K562 (cell line): Measurements from ENCODE around the gene COMMD1. TPM values are rescaled to one million over a fixed set of nuclear protein-coding genes. Genes with fewer than 3 reads are reported as not detected.

Experiments used
- ATAC-seq: fragments of 200-7000 bp; cut with Tn5 transposase; 3 replicates; pipeline ENCODE4 v1.9.1; 2020; ENCODE audit warnings: moderate library complexity
- BruUV-seq: library from RNA; stranded (reverse); fragments of 400-500 nt; replicated peaks from 2 replicates; lab custom pipeline; 2021; lab: Mats Ljungman, UMichigan
- CTCF ChIA-PET: fragments of 300-600 bp; formaldehyde crosslinking; extraction: SDS; loops from one replicate; lab custom pipeline; 2021; ENCODE audit warnings: low intra/inter-chr PET ratio; lab: Yijun Ruan, JAX
- POLR2A ChIA-PET: fragments of 300-600, 350-650 bp; sonication (Branson Sonifier 250); formaldehyde crosslinking; extraction: SDS; loops from one replicate; lab custom pipeline; 2021; ENCODE audit warnings: antibody characterized with exemption, inconsistent platforms; lab: Yijun Ruan, JAX
- DNase-seq, 4 experiments: peaks; one replicate each; pipeline versions ENCODE4 v3.0.0 to v3.0.0-alpha.2; 2011 to 2018; ENCODE audit warnings: low spot score in 3 of 4, mixed read lengths in 3 of 4; ENCODE audit errors: extremely low read depth in 1 of 4
- FAIRE-seq: peaks from 2 replicates; lab custom pipeline; 2011; peaks lifted over from hg19 to GRCh38; lab: Jason Lieb, UNC
- H2AFZ ChIP-seq: 2 replicates; pipeline ENCODE4 v1.6.0; 2011; ENCODE audit warnings: low read depth, low read length, control low read depth, inconsistent platforms
- H3K27ac ChIP-seq: fragments of 200-600 bp; 3 replicates; pipeline ENCODE4 v1.8.0; 2011; ENCODE audit warnings: low read depth, mild to moderate bottlenecking, control low read depth, inconsistent platforms, low read length, moderate library complexity, mixed read lengths; ENCODE audit errors: extremely low read depth
- H3K27me3 ChIP-seq, 2 experiments: fragments of 300-600 bp in 1 of 2; 2 replicates in 1 of 2; 3 replicates in 1 of 2; pipeline versions ENCODE4 v1.6.0 to v1.8.0; 2011; ENCODE audit warnings: inconsistent platforms in 2 of 2, low read length in 2 of 2, mild to moderate bottlenecking in 1 of 2, mixed read lengths in 1 of 2, moderate library complexity in 1 of 2; ENCODE audit not compliant: control insufficient read depth in 2 of 2, insufficient read depth in 2 of 2
- H3K36me3 ChIP-seq: fragments of 300-600 bp; 3 replicates; pipeline ENCODE4 v1.8.0; 2011; ENCODE audit warnings: mild to moderate bottlenecking, low read length, inconsistent platforms; ENCODE audit not compliant: control insufficient read depth, insufficient read depth
- H3K4me1 ChIP-seq, 2 experiments: fragments of 200-600 bp in 1 of 2; replicated peaks in 1 of 2; 2 replicates in 1 of 2; 3 replicates in 1 of 2; pipeline versions ENCODE4 v1.5.1 to v1.8.0; 2011; ENCODE audit warnings: inconsistent platforms in 2 of 2, low read length in 2 of 2, mild to moderate bottlenecking in 1 of 2, mixed read lengths in 1 of 2, moderate library complexity in 1 of 2; ENCODE audit not compliant: control insufficient read depth in 2 of 2, insufficient read depth in 2 of 2
- H3K4me2 ChIP-seq: 2 replicates; pipeline ENCODE4 v1.6.1; 2011; ENCODE audit warnings: low read length, control low read depth, inconsistent platforms, mixed read lengths; ENCODE audit not compliant: insufficient read depth
- H3K4me3 ChIP-seq: fragments of 200-600 bp; sonication (generic), shearing (Covaris generic); 2 replicates; pipeline ENCODE4 v1.5.1; 2016; ENCODE audit warnings: control low read depth, inconsistent platforms
- H3K79me2 ChIP-seq: fragments of 200-600 bp; 3 replicates; pipeline ENCODE4 v1.8.0; 2011; ENCODE audit warnings: low read length, inconsistent platforms; ENCODE audit not compliant: control insufficient read depth, insufficient read depth
- H3K9ac ChIP-seq, 2 experiments: 2 replicates each; pipeline versions ENCODE4 v1.6.0 to v1.6.1; 2011; ENCODE audit warnings: low read depth in 2 of 2, low read length in 2 of 2, control low read depth in 1 of 2, inconsistent platforms in 1 of 2, mild to moderate bottlenecking in 1 of 2, mixed read lengths in 1 of 2; ENCODE audit not compliant: insufficient read depth in 1 of 2
- H3K9me1 ChIP-seq: one replicate; pipeline ENCODE4 v1.6.0; 2011; ENCODE audit warnings: inconsistent platforms, mild to moderate bottlenecking, low read length, moderate library complexity; ENCODE audit not compliant: control insufficient read depth, insufficient read depth
- H3K9me3 ChIP-seq: replicated peaks from 2 replicates; pipeline ENCODE4 v1.5.1; 2011; ENCODE audit warnings: low read depth, low read length, inconsistent platforms; ENCODE audit not compliant: control insufficient read depth, insufficient read depth
- H4K20me1 ChIP-seq: replicated peaks from 2 replicates; pipeline ENCODE4 v1.6.1; 2011; ENCODE audit warnings: low read length, inconsistent platforms, mixed read lengths; ENCODE audit not compliant: control insufficient read depth, insufficient read depth
- BMI1 ChIP-seq: fragments of 150-350 bp; IDR thresholded peaks from 2 replicates; pipeline ENCODE4 v1.6.1; 2014; ENCODE audit warnings: low read length
- C11orf30 ChIP-seq: fragments of 450-650 bp; IDR thresholded peaks from 2 replicates; pipeline ENCODE4 v1.6.1; 2016; ENCODE audit warnings: low read depth, mild to moderate bottlenecking
- CTCF ChIP-seq, 3 experiments: IDR thresholded peaks in 2 of 3; conservative IDR thresholded peaks in 1 of 3; 2 replicates each; pipeline ENCODE4 v1.5.1; 2011 to 2012; ENCODE audit warnings: low read length in 3 of 3, mild to moderate bottlenecking in 3 of 3, control low read depth in 2 of 3, improper control_type of control experiment in 1 of 3, inconsistent platforms in 1 of 3, low read depth in 1 of 3, mixed read lengths in 1 of 3, moderate library complexity in 1 of 3; ENCODE audit not compliant: insufficient read depth in 2 of 3
- FOXO4 ChIP-seq: fragments of 450-650 bp; formaldehyde crosslinking; IDR thresholded peaks from 2 replicates; pipeline ENCODE4 v1.4.0; 2020; ENCODE audit warnings: mild to moderate bottlenecking, moderate library complexity
- KDM1A ChIP-seq, 2 experiments: fragments of 450-650 bp; IDR thresholded peaks; 2 replicates each; pipeline ENCODE4 v1.6.1; 2016; ENCODE audit warnings: mild to moderate bottlenecking in 2 of 2
- MAFG ChIP-seq: fragments of 450-650 bp; conservative IDR thresholded peaks from 2 replicates; pipeline ENCODE4 v1.6.1; 2016; ENCODE audit warnings: missing genetic modification characterization, missing compliant biosample characterization
- MTA2 ChIP-seq: fragments of 450-650 bp; IDR thresholded peaks from 2 replicates; pipeline ENCODE4 v1.6.1; 2016; ENCODE audit warnings: low read depth
- MXD1 ChIP-seq: fragments of 250-450 bp; sonication (Bioruptor Pico); IDR thresholded peaks from 2 replicates; pipeline ENCODE4 v1.8.0; 2021; ENCODE audit warnings: borderline replicate concordance, mild to moderate bottlenecking, moderate library complexity; ENCODE audit not compliant: poor library complexity, severe bottlenecking
- NFATC3 ChIP-seq: fragments of 450-650 bp; IDR thresholded peaks from 2 replicates; pipeline ENCODE4 v1.6.1; 2017; ENCODE audit warnings: mild to moderate bottlenecking
- SIRT6 ChIP-seq: IDR thresholded peaks from one replicate; pipeline ENCODE4 v1.6.1; 2012; ENCODE audit warnings: low read depth, mild to moderate bottlenecking, control low read depth, inconsistent platforms, low read length, moderate library complexity
- SPI1 ChIP-seq: IDR thresholded peaks from 2 replicates; pipeline ENCODE4 v1.6.1; 2011; ENCODE audit warnings: low read depth, low read length, control low read depth, borderline replicate concordance
- THRB ChIP-seq: fragments of 450-650 bp; formaldehyde crosslinking; conservative IDR thresholded peaks from 2 replicates; pipeline ENCODE4 v1.4.0; 2022; ENCODE audit warnings: mild to moderate bottlenecking, missing genetic modification characterization
- ZNF121 ChIP-seq: sonication (generic); formaldehyde crosslinking; conservative IDR thresholded peaks from 2 replicates; pipeline ENCODE4 v1.8.0; 2022; ENCODE audit warnings: missing genetic modification reagents
- ZNF143 ChIP-seq: sonication (generic); formaldehyde crosslinking; IDR thresholded peaks from 2 replicates; pipeline ENCODE4 v1.9.0; 2022; ENCODE audit warnings: mild to moderate bottlenecking, missing genetic modification reagents
- ZNF316 ChIP-seq: fragments of 450-650 bp; IDR thresholded peaks from 2 replicates; pipeline ENCODE4 v1.6.1; 2016
- ZNF347 ChIP-seq: fragments of 450-650 bp; formaldehyde crosslinking; IDR thresholded peaks from 2 replicates; pipeline ENCODE4 v1.4.0; 2020; ENCODE audit warnings: low read depth, mild to moderate bottlenecking, moderate library complexity
- ZNF431 ChIP-seq: sonication (generic); formaldehyde crosslinking; IDR thresholded peaks from 2 replicates; pipeline ENCODE4 v1.8.0; 2022; ENCODE audit warnings: mild to moderate bottlenecking, missing genetic modification reagents
- WGBS: fragments of 100-300 bp; shearing (Covaris generic); methylation state at CpG from one replicate; pipeline ENCODE4 v1.1.6; 2016; ENCODE audit warnings: low coverage, mixed read lengths; ENCODE audit not compliant: insufficient coverage; ENCODE audit errors: missing lambda C conversion rate; 5-methylcytosine and 5-hydroxymethylcytosine counted together
- in situ Hi-C: fragments of 300-500 bp; cut with MboI; formaldehyde crosslinking; loops from 4 replicates; pipeline ENCODE4 v1.15.0; 2018; ENCODE audit warnings: inconsistent platforms, mixed read lengths
- intact Hi-C: fragments of 100-400 bp; cut with micrococcal nuclease; formaldehyde crosslinking; loops from 2 replicates; pipeline ENCODE4 v1.14.2; 2022
- polyA plus RNA-seq, 8 experiments: library from polyadenylated mRNA; depleted of rRNA in 4 of 8; stranded (reverse) in 5 of 8; unstranded in 3 of 8; fragments of >200 nt; fragmentation: Nextera tagmentation in 2 of 8; fragmentation: Illumina TruSeq in 1 of 8; extraction: Ambion mirVana in 2 of 8; extraction: Trizol in 1 of 8; gene quantifications; 2 replicates each; pipeline versions ENCODE4 v1.2.1 to v1.2.3, GENCODE V29; 2011 to 2014; ENCODE audit warnings: inconsistent platforms in 1 of 8, missing spikeins in 1 of 8
- total RNA-seq, 7 experiments: library from RNA; depleted of rRNA in 6 of 7; stranded (reverse); fragments of >200 nt in 6 of 7; fragmentation: Illumina TruSeq in 2 of 7; extraction: Trizol in 2 of 7; gene quantifications; 2 replicates each; pipeline versions ENCODE4 v1.2.1 to v1.2.3, GENCODE V29; 2011 to 2021; ENCODE audit warnings: low replicate concordance in 1 of 7

COMMD1 gene
- total and polyA plus RNA-seq, 9 of the 15 experiments (the other 6 are each of a cell fraction or from before 2014, with no cell fraction given): 14.4 to 77.0 (median 21.4) TPM

- Histone ChIP-seq H3K4me3 (no peak overlapping the region), H2AFZ (no peak overlapping the region), H3K9ac (no peak overlapping the region), H3K4me1 (no peaks in the 10 kb centered on the region), H3K79me2 (no peaks in the 10 kb centered on the region), H3K9me3 (no peaks in the 10 kb centered on the region), H3K4me2 (no peak overlapping the region), H3K27ac (no peak overlapping the region), H3K36me3 (no peaks in the 10 kb centered on the region), H3K9me1 (no peaks in the 10 kb centered on the region), H3K27me3 (no peaks in the 10 kb centered on the region), H4K20me1 (no peaks in the 10 kb centered on the region)
- no peak for DNase-seq
- intact Hi-C loops (no loop called here), in situ Hi-C loops (no loop called here)
- no peak for FAIRE-seq
- ATAC-seq: no peak
- ChIA-PET CTCF (no interaction called here), POLR2A (interaction anchor here (1.0 to 1.6 kb wide), 2 partner anchors 8 to 11 kb away, joined by 3 to 4 read pairs; no protein-coding TSS in a partner anchor)
- 14% methylated on average over 4 of the region's 4 CpGs for WGBS
- BruUV-seq: no TSS peak
- TF ChIP-seq MAFG (tag) (0 out of 2 replicates have a peak, but pooled peaks have one; percentile 6), MTA2 (no peak), ZNF316 (peak; percentile 63), THRB (CRISPR knock-in tag) (no peak), SPI1 (no peak), BMI1 (no peak), FOXO4 (CRISPR knock-in tag) (no peak), ZNF431 (no peak), MXD1 (no peak), SIRT6 (no peak), C11orf30 (peak; percentile 22; the same call in 1 of the 2 replicates), NFATC3 (no peak), ZNF143 (CRISPR knock-in tag) (no peak), ZNF347 (no peak), CTCF (IDR thresholded peaks at IDR 0.05 in 2 of 3, conservative IDR thresholded peaks at IDR 0.05 in 1 of 3; ENCODE audit: insufficient read depth in 2 of 3, low read depth in 1 of 3, low read length in 3 of 3) (no peak), KDM1A (IDR thresholded peaks at IDR 0.05) (no peak), ZNF121 (CRISPR knock-in tag) (no peak)
Measured at GRCh38 chr2:62054029-62054791, 148.7 kb downstream of the COMMD1 start.
